A549 (cell line): ENCODE measurements around the gene SRL. TPM values are rescaled to one million over a fixed set of nuclear protein-coding genes. Genes with fewer than 3 reads are reported as not detected.

Experiments
- ATAC-seq, 2 experiments: fragments of 200-7000 bp in 1 of 2; fragments of >200 bp in 1 of 2; cut with Nextera tagmentation in 1 of 2; cut with Tn5 transposase in 1 of 2; 3 replicates each; pipeline versions ENCODE4 v1.8.0 to v1.9.1; 2018 to 2020; ENCODE audit warnings: mild to moderate bottlenecking in 1 of 2, moderate library complexity in 1 of 2
- CTCF ChIA-PET: fragments of 300-600 bp; sonication (Branson Sonifier 250); formaldehyde crosslinking; extraction: SDS; loops from one replicate; lab custom pipeline; 2021; ENCODE audit warnings: antibody characterized with exemption, inconsistent platforms; lab: Yijun Ruan, JAX
- POLR2A ChIA-PET: fragments of 350-600 bp; formaldehyde crosslinking; extraction: SDS; loops from one replicate; lab custom pipeline; 2021; ENCODE audit warnings: antibody characterized with exemption, inconsistent platforms; lab: Yijun Ruan, JAX
- DNase-seq, 2 experiments: peaks; one replicate each; pipeline versions ENCODE4 v3.0.0 to v3.0.0-alpha.2; 2011 to 2016; ENCODE audit warnings: low read depth in 1 of 2, low spot score in 1 of 2
- FAIRE-seq: peaks from 2 replicates; lab custom pipeline; 2011; peaks lifted over from hg19 to GRCh38; lab: Jason Lieb, UNC
- H3K27ac ChIP-seq, 2 experiments: fragments of >200 bp; sonication (Bioruptor Twin); formaldehyde crosslinking; 3 replicates each; pipeline ENCODE4 v1.5.1; 2016 to 2017
- H3K4me1 ChIP-seq: fragments of >200 bp; sonication (Bioruptor Twin); formaldehyde crosslinking; 3 replicates; pipeline ENCODE4 v1.6.1; 2016
- H3K4me2 ChIP-seq: fragments of >200 bp; sonication (Bioruptor Twin); formaldehyde crosslinking; 3 replicates; pipeline ENCODE4 v1.6.1; 2016
- H3K4me3 ChIP-seq: fragments of >200 bp; sonication (Bioruptor Twin); formaldehyde crosslinking; 3 replicates; pipeline ENCODE4 v1.5.1; 2016
- H3K9me3 ChIP-seq: fragments of >200 bp; sonication (Bioruptor Twin); formaldehyde crosslinking; 3 replicates; pipeline ENCODE4 v1.6.1; 2016
- BCL3 ChIP-seq: fragments of >200 bp; sonication (Bioruptor Twin); formaldehyde crosslinking; IDR thresholded peaks from 3 replicates; pipeline ENCODE4 v1.6.1; 2016
- CTCF ChIP-seq: fragments of >200 bp; sonication (Bioruptor Twin); formaldehyde crosslinking; IDR thresholded peaks from 3 replicates; pipeline ENCODE4 v1.5.1; 2016
- EHMT2 ChIP-seq: fragments of 200-600 bp; sonication (generic); IDR thresholded peaks from 2 replicates; pipeline ENCODE4 v1.6.1; 2016; ENCODE audit warnings: antibody characterized with exemption, low read depth, mild to moderate bottlenecking, moderate library complexity
- GATA3 ChIP-seq: IDR thresholded peaks from 2 replicates; pipeline ENCODE4 v1.6.1; 2012; ENCODE audit warnings: borderline replicate concordance
- HDAC2 ChIP-seq: fragments of 200-600 bp; sonication (generic); IDR thresholded peaks from 2 replicates; pipeline ENCODE4 v1.6.1; 2016
- HES2 ChIP-seq: fragments of >200 bp; sonication (Bioruptor Twin); formaldehyde crosslinking; IDR thresholded peaks from 2 replicates; pipeline ENCODE4 v1.6.1; 2016
- JUN ChIP-seq, 2 experiments: fragments of >200 bp; sonication (Bioruptor Twin); formaldehyde crosslinking; IDR thresholded peaks; 2 replicates in 1 of 2; 3 replicates in 1 of 2; pipeline ENCODE4 v1.6.1; 2016 to 2017
- JUNB ChIP-seq: fragments of >200 bp; sonication (Bioruptor Twin); formaldehyde crosslinking; IDR thresholded peaks from 2 replicates; pipeline ENCODE4 v1.6.1; 2016
- KDM1A ChIP-seq: fragments of 200-600 bp; sonication (generic); IDR thresholded peaks from 2 replicates; pipeline ENCODE4 v1.6.1; 2016; ENCODE audit warnings: low read depth, mild to moderate bottlenecking
- KDM5A ChIP-seq: fragments of 200-600 bp; sonication (generic); IDR thresholded peaks from 2 replicates; pipeline ENCODE4 v1.6.1; 2016; ENCODE audit warnings: antibody characterized with exemption, mild to moderate bottlenecking
- MAFK ChIP-seq: fragments of 450-650 bp; IDR thresholded peaks from 2 replicates; pipeline ENCODE4 v1.6.1; 2014; ENCODE audit not compliant: partially characterized antibody
- MYC ChIP-seq: IDR thresholded peaks from 2 replicates; pipeline ENCODE4 v1.6.1; 2012; ENCODE audit warnings: mild to moderate bottlenecking, inconsistent platforms, low read length, improper control_type of control experiment, borderline replicate concordance
- NPAS2 ChIP-seq: fragments of 250-450 bp; sonication (Bioruptor Pico); IDR thresholded peaks from 2 replicates; pipeline ENCODE4 v1.8.0; 2022; ENCODE audit warnings: mild to moderate bottlenecking, moderate library complexity, borderline replicate concordance
- NR3C1 ChIP-seq: fragments of >200 bp; sonication (Bioruptor Twin); formaldehyde crosslinking; IDR thresholded peaks from 3 replicates; pipeline ENCODE4 v1.6.1; 2017
- PBX3 ChIP-seq: IDR thresholded peaks from 2 replicates; pipeline ENCODE4 v1.6.1; 2012
- RAD21 ChIP-seq, 2 experiments: fragments of >200 bp in 1 of 2; sonication (Bioruptor Twin) in 1 of 2; formaldehyde crosslinking in 1 of 2; IDR thresholded peaks in 1 of 2; conservative IDR thresholded peaks in 1 of 2; 2 replicates in 1 of 2; 3 replicates in 1 of 2; pipeline ENCODE4 v1.6.1; 2012 to 2018; ENCODE audit warnings: inconsistent platforms in 1 of 2
- RFX5 ChIP-seq: fragments of 450-650 bp; IDR thresholded peaks from 2 replicates; pipeline ENCODE4 v1.7.1; 2014; ENCODE audit warnings: antibody characterized with exemption, mild to moderate bottlenecking, moderate library complexity
- SMC3 ChIP-seq: fragments of >200 bp; sonication (Bioruptor Twin); formaldehyde crosslinking; IDR thresholded peaks from 3 replicates; pipeline ENCODE4 v1.6.1; 2018; ENCODE audit warnings: inconsistent platforms
- WGBS: methylation state at CpG from one replicate; pipeline ENCODE4 v1.1.6; 2017; ENCODE audit errors: missing lambda C conversion rate; 5-methylcytosine and 5-hydroxymethylcytosine counted together
- polyA plus RNA-seq, 4 experiments: library from polyadenylated mRNA; depleted of rRNA in 3 of 4; stranded (reverse); fragments of >200 nt; fragmentation: RNase III in 1 of 4; extraction: RNeasy Plus Mini Kit Qiagen cat#74134 plus additional on column Dnase treatment in 1 of 4; gene quantifications; 2 replicates in 3 of 4; 3 replicates in 1 of 4; pipeline ENCODE4 v1.2.3, GENCODE V29; 2011 to 2017
- TF ChIP-seq, protein P1 (sequence below): IDR thresholded peaks from 2 replicates; pipeline ENCODE4 v1.6.1; 2012; ENCODE audit warnings: low read depth, borderline replicate concordance

SRL gene
- polyA plus RNA-seq, 2 of the 4 experiments (the other 2 are of a cell fraction), result 0.03 TPM; not detected in 1

DNA sequence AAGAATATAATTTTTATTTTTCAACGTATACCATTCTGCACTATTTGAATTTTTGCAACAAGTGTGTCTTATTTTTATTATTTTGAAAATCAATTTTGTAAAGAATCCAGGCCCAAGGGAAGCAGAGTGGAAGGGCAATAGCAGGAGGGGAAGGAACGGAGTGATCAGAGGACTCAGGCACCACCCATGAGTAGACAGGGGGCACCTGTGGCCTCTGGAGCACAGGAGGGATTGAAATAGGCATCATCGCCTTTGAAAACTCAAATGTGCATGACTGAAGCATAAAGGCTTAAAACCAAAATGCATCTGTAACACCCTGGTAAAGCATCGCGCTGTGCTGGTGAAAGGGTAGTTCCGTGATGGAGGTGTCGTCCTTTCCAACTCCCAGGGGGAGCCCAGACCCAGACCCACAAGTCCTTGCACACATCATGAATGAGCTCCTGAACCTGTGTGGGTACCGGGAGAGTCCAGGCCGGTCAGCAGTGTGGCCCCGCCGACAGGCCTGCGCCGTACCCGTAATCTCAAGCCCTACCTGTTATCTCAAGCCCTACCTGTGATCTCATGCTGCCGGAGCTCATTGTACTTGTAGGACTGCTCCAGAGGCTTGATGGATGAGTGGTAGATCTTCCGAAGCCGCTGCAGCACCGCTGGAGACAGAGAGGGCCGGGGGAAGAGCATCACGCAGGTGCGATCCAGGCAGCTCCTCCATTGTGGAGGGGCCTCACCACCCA lies 39.1 kb downstream of the SRL start (continued):
- TF ChIP-seq NPAS2 (CRISPR knock-in tag) (no peak), KDM5A (no peak)

DNA sequence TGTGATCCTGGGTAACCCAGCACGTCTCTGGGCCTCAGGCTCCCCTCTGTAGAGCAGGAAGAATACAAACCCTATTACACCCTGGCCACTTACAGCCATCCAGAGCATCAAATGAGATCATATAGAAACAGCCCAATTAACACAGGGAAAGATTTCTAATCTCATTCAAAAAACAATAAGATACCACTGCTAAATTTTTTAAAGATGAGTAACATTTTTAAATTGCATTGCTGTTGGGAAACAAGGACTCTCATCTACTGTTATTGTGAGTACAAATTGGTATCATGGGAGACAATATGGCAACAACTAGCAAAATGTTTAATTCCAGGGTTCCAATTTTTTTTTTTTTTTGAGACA lies 41.1 kb downstream of the SRL start:
- FAIRE-seq, result no peak
- ATAC-seq, result peak; percentile 22 to 48; a peak in 4 of 6 replicates
- H3K4me3 ChIP-seq, result no peak overlapping the region
- WGBS, result 88% methylated on average over 1 of the region's 1 CpG
- CTCF ChIA-PET, result interaction anchor here (0.6 to 10.1 kb wide), 26 partner anchors 9 to 261 kb away, joined by 3 to 203 read pairs (median 4); partner anchors contain the start of gene SRL
- H3K4me2 ChIP-seq, result no peak overlapping the region
- no peak for DNase-seq
- TF ChIP-seq RFX5 (no peak), HDAC2 (no peak), JUN (IDR thresholded peaks at IDR 0.05) (no peak), MAFK (no peak), HES2 (no peak), GATA3 (no peak), PBX3 (no peak), JUNB (no peak), NR3C1 (no peak), MYC (no peak), EHMT2 (no peak), RAD21 (conservative IDR thresholded peaks at IDR 0.05 in 1 of 2, IDR thresholded peaks at IDR 0.05 in 1 of 2) (no peak)
- TF ChIP-seq, protein P1, sequence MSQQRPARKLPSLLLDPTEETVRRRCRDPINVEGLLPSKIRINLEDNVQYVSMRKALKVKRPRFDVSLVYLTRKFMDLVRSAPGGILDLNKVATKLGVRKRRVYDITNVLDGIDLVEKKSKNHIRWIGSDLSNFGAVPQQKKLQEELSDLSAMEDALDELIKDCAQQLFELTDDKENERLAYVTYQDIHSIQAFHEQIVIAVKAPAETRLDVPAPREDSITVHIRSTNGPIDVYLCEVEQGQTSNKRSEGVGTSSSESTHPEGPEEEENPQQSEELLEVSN, result no peak
- H3K4me1 ChIP-seq, result peaks cover 7% of the 10 kb centered on the region; the same call in 2 of the 3 replicates
- H3K27ac ChIP-seq, result peak overlapping the region in 1 of 2 experiments; percentile 65; a peak in 2 of 6 replicates
- no peaks in the 10 kb centered on the region for H3K9me3 ChIP-seq
- POLR2A ChIA-PET, result interaction anchor here (0.8 to 1.2 kb wide), 2 partner anchors 52 to 71 kb away, joined by 4 to 17 read pairs; no protein-coding TSS in a partner anchor

- Histone ChIP-seq H3K4me3 (no peak overlapping the region), H3K4me1 (peaks cover 7% of the 10 kb centered on the region; the same call in 2 of the 3 replicates), H3K27ac (peak overlapping the region in 1 of 2 experiments; percentile 65; a peak in 3 of 6 replicates), H3K9me3 (no peaks in the 10 kb centered on the region), H3K4me2 (no peak overlapping the region)
- 60% methylated on average over 13 of the region's 15 CpGs for WGBS
- ATAC-seq (peak; percentile 96), DNase-seq (peak; percentile 72 to 74), FAIRE-seq (peak; percentile 32)
- CTCF ChIA-PET, result interaction anchor here (0.5 to 10.1 kb wide), 29 partner anchors 10 to 261 kb away, joined by 3 to 203 read pairs (median 4); partner anchors contain the start of gene SRL
- TF ChIP-seq BCL3, result no peak
- TF ChIP-seq KDM1A, result no peak
- TF ChIP-seq, protein P1, result no peak
- peak; percentile 66 for TF ChIP-seq CTCF
- no peak for TF ChIP-seq EHMT2
- peak; percentile 85 for TF ChIP-seq SMC3
- peak; percentile 86 to 89 for TF ChIP-seq RAD21 (conservative IDR thresholded peaks at IDR 0.05 in 1 of 2, IDR thresholded peaks at IDR 0.05 in 1 of 2)
- POLR2A ChIA-PET, result interaction anchor here (0.8 to 1.2 kb wide), 2 partner anchors 53 to 72 kb away, joined by 4 to 17 read pairs; no protein-coding TSS in a partner anchor
Measured at GRCh38 chr16:4200000-4200780, 41.7 kb downstream of the SRL start.
